ENCODE data around the gene DSTN.

The DSTN gene

GRCh38 chr20:17555106-17555505 lies 14.8 kb upstream of the DSTN start:
- DNase-seq = no peak

DNA sequence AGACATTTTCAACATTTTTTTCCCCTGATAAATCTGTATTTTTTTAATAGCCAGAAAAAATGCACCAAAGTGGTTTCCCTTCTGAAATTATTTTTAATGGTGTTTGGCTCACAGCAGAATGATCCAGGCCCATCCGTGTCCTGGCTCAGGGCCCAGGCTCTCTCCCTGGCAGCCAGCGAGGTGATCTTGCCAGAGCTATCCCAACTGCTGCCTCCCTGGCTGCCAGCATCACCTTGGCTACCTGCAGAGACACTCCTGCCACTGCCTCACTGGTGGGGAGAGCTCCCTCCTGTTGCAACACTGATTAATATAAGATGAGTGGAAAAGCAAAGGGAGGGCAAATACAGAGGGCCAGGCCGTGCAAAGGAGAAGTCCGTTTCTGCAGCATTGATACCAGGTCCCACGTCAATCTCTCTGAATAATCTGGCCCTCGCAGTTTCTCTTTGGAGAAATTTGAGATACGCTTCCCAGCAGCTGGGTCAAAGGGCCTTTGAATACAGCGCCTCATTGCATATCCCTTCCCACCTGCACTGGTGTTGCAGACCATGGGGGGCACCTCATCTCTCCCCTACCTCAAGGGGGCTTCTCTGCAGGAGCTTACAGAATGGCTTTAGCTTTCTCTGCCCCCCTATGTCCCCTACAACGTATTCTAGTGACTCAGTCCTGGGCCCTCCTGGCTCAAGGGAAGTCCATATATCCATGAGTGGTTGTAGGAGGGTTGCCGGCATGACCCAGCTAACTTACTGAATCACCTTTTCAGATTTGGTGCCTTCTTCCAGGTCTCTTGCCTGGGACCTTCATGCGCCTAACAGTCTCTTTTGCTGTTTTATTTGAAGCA lies 12.8 kb upstream of the DSTN start:
- DNase-seq = no peak

GRCh38 chr20:17557675-17558006 lies 12.2 kb upstream of the DSTN start:
- DNase-seq = no peak

DNA sequence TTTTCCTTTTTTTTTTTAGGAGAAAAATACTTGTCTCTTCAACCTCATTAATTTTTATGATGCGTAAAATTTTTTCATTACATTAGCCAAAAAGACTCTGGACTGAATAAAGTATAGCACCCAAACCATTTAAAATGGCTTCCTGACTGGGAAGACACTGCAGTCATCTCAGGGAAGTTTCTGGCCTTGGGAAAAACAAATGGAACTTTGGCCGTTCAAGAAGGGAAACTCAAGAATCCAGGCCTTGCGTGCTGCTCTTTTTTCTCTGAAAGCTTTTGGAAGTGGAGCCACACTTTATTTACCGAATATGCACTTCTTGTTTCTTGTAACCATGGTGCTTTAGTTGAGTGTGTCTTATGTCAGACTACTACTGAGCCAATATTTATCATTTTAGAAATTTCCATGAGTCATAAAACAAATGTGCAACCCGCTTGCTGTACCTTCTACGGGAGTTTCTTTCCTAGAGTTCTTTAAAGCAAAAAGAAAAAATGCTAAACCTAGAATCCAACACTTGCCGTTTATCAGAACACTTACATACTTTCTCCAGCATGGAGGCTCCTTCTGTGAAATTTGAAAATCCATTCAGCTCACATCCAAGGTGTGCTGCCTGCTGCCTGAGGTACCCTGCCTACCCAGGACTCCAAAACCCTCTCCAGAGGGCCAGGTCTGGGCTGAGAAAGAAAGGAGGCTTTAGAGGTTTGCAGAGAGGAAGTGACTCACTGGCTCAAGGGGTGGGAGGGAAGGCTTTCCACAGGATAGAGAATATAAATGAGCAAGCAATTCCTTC lies 11.5 kb upstream of the DSTN start:
- DNase-seq = peak; percentile 58

- no peak for DNase-seq
Observed at GRCh38 chr20:17558941-17559304, 11.0 kb upstream of the DSTN start.

DNA sequence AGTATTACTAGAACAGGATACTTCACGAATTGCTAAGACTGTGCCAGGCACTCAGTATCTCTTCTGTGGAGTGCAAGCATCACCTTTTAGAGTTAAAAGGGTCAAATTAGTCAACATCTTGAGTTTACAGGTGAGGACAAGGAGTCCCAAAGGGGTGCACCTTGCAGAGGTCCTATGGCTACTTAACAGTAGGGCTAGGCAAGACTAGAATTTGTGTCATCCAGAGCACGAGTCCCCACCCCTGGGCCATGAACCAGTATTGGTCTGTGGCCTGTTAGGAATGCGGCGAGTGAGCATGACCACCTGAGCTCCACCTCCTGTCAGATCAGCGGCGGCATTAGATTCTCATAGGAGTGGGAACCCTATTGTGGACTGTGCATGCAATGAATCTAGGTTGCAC lies 10.5 kb upstream of the DSTN start:
- no peak for DNase-seq

GRCh38 chr20:17560344-17561074 lies 9.4 kb upstream of the DSTN start:
- peak; percentile 59 for DNase-seq

- no peak for DNase-seq
Observed at GRCh38 chr20:17562804-17563305, 7.0 kb upstream of the DSTN start.

DNA sequence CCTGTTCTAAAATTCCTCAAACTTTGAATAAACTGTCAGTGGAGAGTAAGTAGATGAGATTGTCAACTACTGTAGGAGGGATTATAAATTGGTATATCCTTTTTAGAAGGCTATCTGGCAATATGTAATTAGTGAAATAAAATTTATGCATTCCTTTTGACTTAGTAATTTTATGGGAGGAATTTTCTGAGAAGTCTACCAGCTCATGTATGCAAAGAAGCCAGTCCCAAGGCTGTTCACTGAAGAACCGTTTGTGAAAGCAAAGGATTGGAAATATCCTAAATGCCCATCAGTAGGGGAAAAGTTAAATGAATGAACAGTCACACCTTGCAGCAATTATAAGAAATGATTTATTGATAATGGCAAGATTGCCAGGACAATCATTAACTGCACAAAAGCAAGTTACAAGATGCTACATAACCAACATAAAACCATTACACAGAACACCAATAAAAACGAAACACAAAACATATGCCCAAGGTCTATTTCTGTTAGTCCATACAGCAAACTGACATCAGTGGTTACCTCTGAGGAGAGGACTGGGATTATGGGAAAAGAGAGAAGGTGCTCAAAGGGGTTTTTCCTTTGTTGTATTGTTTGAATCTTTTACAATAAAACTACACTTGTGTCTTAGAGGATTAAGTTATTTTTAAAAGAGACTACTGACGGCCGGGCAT lies 4.6 kb upstream of the DSTN start:
- no peak for DNase-seq

DNA sequence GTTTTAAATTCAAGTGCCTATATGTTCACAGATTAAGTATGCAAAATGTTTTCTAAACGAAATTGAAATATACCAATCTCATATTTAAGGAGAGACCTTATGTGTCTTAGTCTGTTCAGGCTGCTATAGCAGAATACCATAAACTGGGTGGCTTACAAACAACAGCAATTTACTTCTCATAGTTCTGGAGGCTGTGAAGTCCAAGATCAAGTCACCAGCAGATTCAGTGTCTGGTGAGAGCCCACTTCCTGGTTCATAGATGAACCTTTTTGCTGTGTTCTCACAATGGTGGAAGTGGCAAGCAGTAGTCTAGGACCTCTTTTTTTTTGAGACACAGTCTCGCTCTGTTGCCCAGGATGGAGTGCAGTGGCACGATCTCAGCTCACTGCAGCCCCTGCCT lies 3.5 kb upstream of the DSTN start:
- no peak for DNase-seq

DNA sequence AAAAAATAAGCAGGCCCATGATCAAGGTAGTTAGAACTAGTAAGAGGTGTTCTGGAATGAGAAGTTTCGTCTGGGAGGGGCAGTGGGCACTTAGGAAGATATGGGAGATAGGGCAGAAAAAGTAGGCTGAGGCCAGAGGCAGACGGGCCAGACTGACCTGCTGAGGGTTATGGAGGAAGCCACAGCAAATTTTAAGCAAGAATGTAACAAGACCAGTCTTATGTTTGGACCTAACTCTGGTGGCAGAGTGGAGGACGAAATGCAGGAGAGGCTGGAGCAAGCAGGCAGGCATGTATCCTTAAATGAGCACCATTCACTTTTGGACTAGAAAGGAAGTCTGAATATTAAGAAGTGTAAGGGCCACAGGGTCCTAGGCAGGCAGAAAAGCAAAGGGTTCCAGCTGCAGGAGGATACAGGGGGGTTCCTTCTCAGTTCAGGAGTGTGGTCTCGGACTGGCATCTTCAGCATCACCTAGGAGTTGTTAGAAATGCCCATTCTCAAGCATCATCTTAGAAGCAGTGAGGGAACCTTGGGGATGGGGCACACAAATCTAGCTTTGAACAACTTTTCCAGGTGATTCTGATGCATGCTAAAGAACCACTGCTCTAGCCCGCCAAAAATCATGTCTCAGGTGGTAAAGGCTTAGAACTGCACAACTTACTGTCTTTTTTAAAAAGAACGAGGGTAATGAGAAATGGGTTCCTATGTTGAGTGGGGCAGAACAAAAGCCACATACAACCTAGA lies 1.7 kb upstream of the DSTN start:
- no peak for DNase-seq

- peak; percentile 9 for DNase-seq
Observed at GRCh38 chr20:17568972-17569521, 828 bp upstream of the DSTN start.

- peak; percentile 23 for DNase-seq
Observed at GRCh38 chr20:17570347-17571152, 675 bp downstream of the DSTN start.

GRCh38 chr20:17571153-17571527 lies 1.3 kb downstream of the DSTN start:
- DNase-seq = peak; percentile 69

DNA sequence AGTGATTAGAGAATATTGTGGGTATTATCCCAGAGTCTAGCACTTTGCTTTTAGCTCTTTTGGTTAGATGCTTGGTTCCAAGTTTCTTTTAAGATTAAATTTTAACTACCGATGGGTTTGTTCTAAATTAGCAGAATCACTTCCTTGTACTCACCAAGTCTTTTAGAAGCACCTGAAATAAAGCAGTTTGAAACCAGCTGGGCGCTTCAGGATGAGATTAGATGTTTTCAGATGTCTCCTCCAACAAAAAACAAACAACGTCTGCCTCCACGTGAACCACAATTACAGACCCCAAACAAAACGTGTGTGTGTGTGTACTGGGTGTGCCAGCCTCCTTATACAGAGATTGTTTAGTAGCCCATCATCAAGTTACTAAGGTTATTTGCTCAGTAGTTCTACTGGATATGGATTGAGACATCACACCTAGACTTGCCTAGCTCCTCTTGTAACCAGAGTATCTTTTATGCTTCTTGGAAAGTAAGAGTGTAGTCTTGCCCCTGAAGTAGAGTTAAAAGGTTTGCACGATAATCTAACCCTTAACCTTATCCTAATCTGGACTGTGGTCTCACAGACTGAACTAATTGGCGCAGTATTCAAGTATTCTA lies 2.3 kb downstream of the DSTN start:
- DNase-seq = no peak

DNA sequence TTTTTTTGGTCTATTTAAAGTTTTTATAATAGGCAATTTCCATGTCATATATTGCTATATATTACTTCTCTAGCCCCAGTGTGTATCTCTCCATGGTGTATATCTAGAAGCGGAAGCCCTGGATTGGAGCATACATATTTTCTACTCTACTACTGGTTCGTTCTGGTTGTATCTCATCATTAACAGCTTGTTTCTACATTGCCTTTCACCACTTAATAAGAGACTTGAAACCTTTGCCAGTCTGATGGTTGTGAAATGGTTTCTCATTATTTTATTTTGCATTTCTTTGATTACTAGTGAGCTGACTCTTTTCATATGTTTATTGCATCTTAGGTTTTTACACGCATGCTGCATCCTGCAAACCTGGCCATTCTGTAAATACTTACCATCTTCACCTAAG lies 3.6 kb downstream of the DSTN start:
- no peak for DNase-seq

- no peak for DNase-seq
Observed at GRCh38 chr20:17576215-17576614, 6.3 kb downstream of the DSTN start.

DNA sequence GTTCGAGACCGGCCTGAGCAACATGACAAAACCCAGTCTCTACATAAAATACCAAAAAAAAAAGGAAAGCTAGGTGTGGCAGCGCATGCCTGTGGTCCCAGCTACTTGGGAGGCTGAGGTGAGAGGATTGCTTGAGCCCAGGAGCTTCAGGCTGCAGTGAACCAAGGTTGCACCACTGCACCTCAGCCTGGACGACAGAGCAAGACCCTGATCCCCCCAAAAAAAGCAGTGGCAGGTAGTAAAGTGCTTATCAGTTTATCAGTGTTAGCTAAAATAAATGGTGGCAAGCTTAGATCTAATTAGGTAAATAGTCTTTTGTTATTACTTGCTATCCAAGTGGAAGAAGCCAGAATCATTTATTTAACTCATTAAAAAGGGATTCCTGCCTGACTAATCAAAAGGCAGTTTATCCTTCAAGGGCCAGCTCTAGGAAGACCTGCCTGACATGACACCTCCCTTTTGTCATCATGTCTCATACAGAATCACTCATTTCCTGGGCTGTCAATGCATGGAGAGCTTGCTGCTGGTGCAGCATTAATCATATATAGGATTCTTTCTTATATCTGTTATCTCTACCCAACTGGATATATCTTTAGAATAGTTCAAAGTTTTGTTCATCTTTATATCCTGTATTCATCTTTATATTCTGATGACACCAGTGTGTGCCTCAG lies 9.6 kb downstream of the DSTN start:
- DNase-seq = peak; percentile 5

DNA sequence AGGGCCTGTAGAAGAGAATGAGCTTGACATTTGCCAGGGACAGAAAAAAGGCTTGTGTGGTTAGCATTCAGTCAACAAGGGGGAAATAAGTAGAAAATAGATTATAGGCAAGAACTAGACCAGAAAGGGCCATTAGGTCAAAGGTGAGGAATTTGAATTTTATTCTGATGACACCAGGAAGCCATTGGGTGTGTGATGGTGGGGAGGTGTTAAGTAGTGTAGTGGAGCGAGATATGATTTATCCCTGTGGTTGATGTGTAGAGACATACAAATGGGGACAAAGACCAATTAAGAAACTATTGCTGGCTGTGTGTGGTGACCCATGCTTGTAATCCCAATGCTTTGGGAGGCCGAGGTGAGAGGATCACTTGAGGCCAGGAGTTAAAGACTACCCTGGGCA lies 11.0 kb downstream of the DSTN start:
- DNase-seq = no peak

DNA sequence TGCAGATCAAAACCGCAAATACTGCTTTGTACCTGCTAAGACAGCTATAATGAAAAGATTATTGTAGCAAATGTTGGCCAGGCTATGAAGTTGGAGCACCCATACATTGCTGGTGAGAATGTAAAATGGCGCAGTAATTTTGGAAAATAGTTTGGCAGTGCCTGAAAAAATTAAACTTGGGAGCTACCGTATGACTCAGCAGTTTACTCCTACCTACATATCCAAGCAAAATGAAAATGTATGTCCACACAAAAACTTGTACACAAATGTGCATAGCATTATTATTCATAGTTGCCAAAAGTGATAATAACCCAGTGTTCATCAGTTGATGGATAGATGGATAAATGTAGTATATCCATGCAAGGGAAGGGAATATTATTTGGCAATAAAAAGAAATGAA lies 13.3 kb downstream of the DSTN start:
- no peak for DNase-seq
